GM12878 (cell line): ENCODE measurements around the gene ACTL10. TPM values are rescaled to one million over a fixed set of nuclear protein-coding genes. Genes with fewer than 3 reads are reported as not detected.
A peak's percentile ranks its signal among the peaks of the same experiment; 100 is the strongest.

Experiments used
- ATAC-seq: fragments of 200-7000 bp; cut with Tn5 transposase; 3 replicates; pipeline ENCODE4 v1.9.1; 2020; ENCODE audit warnings: mild to moderate bottlenecking, moderate library complexity
- BruUV-seq: library from RNA; stranded (reverse); fragments of 400-500 nt; replicated peaks from 2 replicates; lab custom pipeline; 2021; lab: Mats Ljungman, UMichigan
- CTCF ChIA-PET: fragments of 300-600 bp; sonication (Branson Sonifier 250); formaldehyde crosslinking; extraction: SDS; loops from one replicate; lab custom pipeline; 2021; ENCODE audit warnings: inconsistent platforms; lab: Yijun Ruan, JAX
- POLR2A ChIA-PET: fragments of 350-600 bp; formaldehyde crosslinking; extraction: SDS; loops from one replicate; lab custom pipeline; 2021; ENCODE audit warnings: inconsistent platforms; lab: Charles Lee
- RAD21 ChIA-PET: fragments of 300-600 bp; sonication (Branson Sonifier 250); formaldehyde crosslinking; loops from one replicate; lab custom pipeline; 2023; ENCODE audit warnings: antibody characterized with exemption; ENCODE audit not compliant: unreplicated experiment; lab: Charles Lee
- SMC1A ChIA-PET: fragments of 300-600 bp; sonication (Branson Sonifier 250); formaldehyde crosslinking; loops from one replicate; lab custom pipeline; 2023; ENCODE audit not compliant: unreplicated experiment, uncharacterized antibody; lab: Charles Lee
- DNase-seq: peaks from one replicate; pipeline ENCODE4 v3.0.0-alpha.2; 2011; ENCODE audit warnings: low read depth, low spot score
- FAIRE-seq: peaks from 3 replicates; lab custom pipeline; 2011; peaks lifted over from hg19 to GRCh38; lab: Jason Lieb, UNC
- H2AFZ ChIP-seq: 2 replicates; pipeline ENCODE4 v1.6.0; 2011; ENCODE audit warnings: low read depth, low read length, control low read depth; ENCODE audit not compliant: control insufficient read depth
- H3K27ac ChIP-seq: 2 replicates; pipeline ENCODE4 v1.5.1; 2011; ENCODE audit warnings: control low read depth; ENCODE audit not compliant: control insufficient read depth, insufficient read depth
- H3K27me3 ChIP-seq, 2 experiments: replicated peaks in 1 of 2; 2 replicates each; pipeline versions ENCODE4 v1.6.0 to v1.6.1; 2011; ENCODE audit warnings: low read length in 1 of 2; ENCODE audit not compliant: control insufficient read depth in 2 of 2, insufficient read depth in 2 of 2
- H3K36me3 ChIP-seq, 2 experiments: 2 replicates each; pipeline ENCODE4 v1.5.1; 2011; ENCODE audit warnings: low read length in 1 of 2; ENCODE audit not compliant: control insufficient read depth in 2 of 2, insufficient read depth in 2 of 2
- H3K4me1 ChIP-seq: 2 replicates; pipeline ENCODE4 v1.6.1; 2011; ENCODE audit warnings: mild to moderate bottlenecking, low read length, moderate library complexity, mixed read lengths; ENCODE audit not compliant: control insufficient read depth, insufficient read depth
- H3K4me2 ChIP-seq: 2 replicates; pipeline ENCODE4 v1.6.0; 2011; ENCODE audit warnings: control low read depth; ENCODE audit not compliant: control insufficient read depth, insufficient read depth
- H3K4me3 ChIP-seq: fragments of 200-600 bp; sonication (generic); 2 replicates; pipeline ENCODE4 v1.5.1; 2016
- H3K79me2 ChIP-seq: 2 replicates; pipeline ENCODE4 v1.6.0; 2011; ENCODE audit warnings: low read length; ENCODE audit not compliant: control insufficient read depth, insufficient read depth
- H3K9ac ChIP-seq: 2 replicates; pipeline ENCODE4 v1.8.0; 2011; ENCODE audit warnings: low read length, control low read depth, mixed read lengths; ENCODE audit not compliant: control insufficient read depth, insufficient read depth
- H3K9me3 ChIP-seq: replicated peaks from 3 replicates; pipeline ENCODE4 v1.5.1; 2011; ENCODE audit warnings: mild to moderate bottlenecking, low read length; ENCODE audit not compliant: control insufficient read depth, insufficient read depth
- H4K20me1 ChIP-seq: 2 replicates; pipeline ENCODE4 v1.6.0; 2011; ENCODE audit not compliant: control insufficient read depth, insufficient read depth
- NR2F1 ChIP-seq: fragments of 450-650 bp; conservative IDR thresholded peaks from 2 replicates; pipeline ENCODE4 v1.6.1; 2017; ENCODE audit warnings: mild to moderate bottlenecking
- SKIL ChIP-seq: fragments of 450-650 bp; IDR thresholded peaks from 2 replicates; pipeline ENCODE4 v1.6.1; 2017; ENCODE audit warnings: mild to moderate bottlenecking, low read depth, inconsistent platforms; ENCODE audit not compliant: poor library complexity, severe bottlenecking
- WGBS: methylation state at CpG from one replicate; pipeline ENCODE4 v1.1.6; 2016; ENCODE audit warnings: low lambda C conversion rate; ENCODE audit not compliant: insufficient replicate concordance, insufficient coverage; ENCODE audit errors: missing lambda C conversion rate; 5-methylcytosine and 5-hydroxymethylcytosine counted together
- in situ Hi-C: fragments of 300-500 bp; cut with MboI; formaldehyde crosslinking; loops from 9 replicates; pipeline ENCODE4 v1.14.3; 2018; ENCODE audit warnings: mixed read lengths
- intact Hi-C: fragments of 100-400 bp; cut with micrococcal nuclease; formaldehyde crosslinking; loops from one replicate; pipeline ENCODE4 v1.14.2; 2022; ENCODE audit not compliant: unreplicated experiment
- polyA plus RNA-seq, 11 experiments: library from polyadenylated mRNA; depleted of rRNA in 4 of 11; unstranded in 6 of 11; stranded (reverse) in 5 of 11; fragments of >200 nt; fragmentation: Nextera tagmentation in 4 of 11; fragmentation: Illumina TruSeq in 1 of 11; extraction: Ambion mirVana in 4 of 11; extraction: Trizol in 1 of 11; gene quantifications; 1 replicate in 1 of 11; 2 replicates in 10 of 11; pipeline versions ENCODE4 v1.2.1 to v1.2.3, GENCODE V29; 2011 to 2016; ENCODE audit warnings: inconsistent platforms in 2 of 11, missing spikeins in 2 of 11, low read depth in 1 of 11
- total RNA-seq, 4 experiments: library from RNA; depleted of rRNA in 3 of 4; stranded (reverse); fragments of >200 nt in 3 of 4; fragmentation: Illumina TruSeq in 1 of 4; extraction: Trizol in 1 of 4; gene quantifications; 2 replicates each; pipeline versions ENCODE4 v1.2.1 to v1.2.3, GENCODE V29; 2013 to 2021

Gene ACTL10
- total and polyA plus RNA-seq, 10 of the 15 experiments (the other 5 are each of a cell fraction or from before 2014, with no cell fraction given), result 0.12 to 5.0 (median 0.89) TPM

GRCh38 chr20:33673410-33674293, 6.9 kb downstream of the ACTL10 start:
- Histone ChIP-seq H3K27me3 (no peaks in the 10 kb centered on the region), H3K36me3 (peaks cover 0 to 1% of the 10 kb centered on the region in 2 experiments; a peak in 3 of 4 replicates), H4K20me1 (no peaks in the 10 kb centered on the region), H2AFZ (peak overlapping the region; percentile 16), H3K9ac (peak overlapping the region; percentile 59), H3K4me1 (peaks cover 11% of the 10 kb centered on the region), H3K9me3 (no peaks in the 10 kb centered on the region), H3K4me2 (peak overlapping the region; percentile 56), H3K79me2 (no peaks in the 10 kb centered on the region), H3K4me3 (peak overlapping the region; percentile 79), H3K27ac (no peak overlapping the region)
- ChIA-PET RAD21 (no interaction called here), POLR2A (no interaction called here), CTCF (no interaction called here), SMC1A (no interaction called here)
- WGBS, result 25% methylated on average over 29 of the region's 29 CpGs
- no TSS peak for BruUV-seq
- TF ChIP-seq SKIL, result no peak
- peak; percentile 60; the same call in 1 of the 2 replicates for TF ChIP-seq NR2F1
- ATAC-seq (peak; percentile 64), DNase-seq (no peak), FAIRE-seq (no peak)
- in situ Hi-C loops (no loop called here), intact Hi-C loops (no loop called here)
